H9 (cell line): ENCODE data around the gene ARMCX2. TPM values are rescaled to one million over a fixed set of nuclear protein-coding genes. Genes with fewer than 3 reads are reported as not detected.

Experiments used
- DNase-seq: peaks from one replicate; pipeline ENCODE4 v3.0.0-alpha.2; 2017
- H2AFZ ChIP-seq: one replicate; pipeline ENCODE4 v1.6.1; 2013; ENCODE audit warnings: mild to moderate bottlenecking, low read length, control low read depth, moderate library complexity
- H2AK5ac ChIP-seq: 2 replicates; pipeline ENCODE4 v1.6.1; 2013; ENCODE audit warnings: low read length, control low read depth, mixed read lengths; ENCODE audit not compliant: insufficient read length
- H2BK120ac ChIP-seq: one replicate; pipeline ENCODE4 v1.6.1; 2013; ENCODE audit warnings: low read depth, mild to moderate bottlenecking, low read length, control low read depth, inconsistent platforms; ENCODE audit not compliant: poor library complexity, severe bottlenecking
- H2BK12ac ChIP-seq: 2 replicates; pipeline ENCODE4 v1.6.1; 2013; ENCODE audit warnings: low read length, control low read depth, mixed read lengths, low read depth; ENCODE audit not compliant: insufficient read length
- H2BK15ac ChIP-seq: 2 replicates; pipeline ENCODE4 v1.6.1; 2013; ENCODE audit warnings: low read depth, low read length, control low read depth
- H2BK20ac ChIP-seq: one replicate; pipeline ENCODE4 v1.6.1; 2013; ENCODE audit warnings: low read depth, mild to moderate bottlenecking, low read length, control low read depth, inconsistent platforms; ENCODE audit not compliant: poor library complexity, severe bottlenecking
- H2BK5ac ChIP-seq: 2 replicates; pipeline ENCODE4 v1.6.1; 2013; ENCODE audit warnings: low read length, control low read depth, mixed read lengths; ENCODE audit not compliant: insufficient read length
- H3K14ac ChIP-seq: 2 replicates; pipeline ENCODE4 v1.6.1; 2013; ENCODE audit warnings: low read length, control low read depth; ENCODE audit not compliant: insufficient read depth
- H3K18ac ChIP-seq: 2 replicates; pipeline ENCODE4 v1.6.1; 2013; ENCODE audit warnings: low read depth, mild to moderate bottlenecking, mixed read lengths, low read length, control low read depth; ENCODE audit not compliant: insufficient read length
- H3K23ac ChIP-seq: 2 replicates; pipeline ENCODE4 v1.6.1; 2013; ENCODE audit warnings: low read length, control low read depth, mixed read lengths, low read depth; ENCODE audit not compliant: insufficient read length
- H3K23me2 ChIP-seq: 2 replicates; pipeline ENCODE4 v1.6.1; 2013; ENCODE audit warnings: low read depth, mild to moderate bottlenecking, mixed read lengths, low read length, control low read depth; ENCODE audit not compliant: insufficient read length, poor library complexity, severe bottlenecking
- H3K27ac ChIP-seq: 2 replicates; pipeline ENCODE4 v1.5.1; 2013; ENCODE audit warnings: low read length, control low read depth, mixed read lengths, low read depth; ENCODE audit not compliant: insufficient read length
- H3K27me3 ChIP-seq: 2 replicates; pipeline ENCODE4 v1.6.1; 2013; ENCODE audit warnings: low read length, control low read depth, inconsistent platforms; ENCODE audit not compliant: insufficient read depth
- H3K4ac ChIP-seq: 2 replicates; pipeline ENCODE4 v1.6.1; 2013; ENCODE audit warnings: low read depth, mild to moderate bottlenecking, control low read depth, inconsistent platforms, low read length, moderate library complexity
- H3K4me1 ChIP-seq: 2 replicates; pipeline ENCODE4 v1.6.1; 2013; ENCODE audit warnings: low read length, control low read depth, inconsistent platforms; ENCODE audit not compliant: insufficient read depth
- H3K4me2 ChIP-seq: 2 replicates; pipeline ENCODE4 v1.6.1; 2013; ENCODE audit warnings: low read length, control low read depth, mixed read lengths; ENCODE audit not compliant: insufficient read length, insufficient read depth
- H3K56ac ChIP-seq: 2 replicates; pipeline ENCODE4 v1.6.1; 2013; ENCODE audit warnings: low read depth, mild to moderate bottlenecking, mixed read lengths, low read length, control low read depth; ENCODE audit not compliant: insufficient read length
- H3K79me1 ChIP-seq: 2 replicates; pipeline ENCODE4 v1.6.1; 2013; ENCODE audit warnings: low read depth, mild to moderate bottlenecking, moderate library complexity, low read length, control low read depth, inconsistent platforms; ENCODE audit not compliant: insufficient read depth, poor library complexity, severe bottlenecking
- H3K79me2 ChIP-seq: 2 replicates; pipeline ENCODE4 v1.6.1; 2013; ENCODE audit warnings: low read length, control low read depth, inconsistent platforms; ENCODE audit not compliant: insufficient read depth
- H3K9ac ChIP-seq: 2 replicates; pipeline ENCODE4 v1.6.1; 2013; ENCODE audit warnings: low read length, control low read depth, mixed read lengths; ENCODE audit not compliant: insufficient read length; ENCODE audit errors: extremely low read depth
- H3K9me3 ChIP-seq: one replicate; pipeline ENCODE4 v1.6.1; 2013; ENCODE audit warnings: low read depth, low read length, inconsistent platforms; ENCODE audit not compliant: control insufficient read depth
- H3T11ph ChIP-seq: one replicate; pipeline ENCODE4 v1.6.1; 2013; ENCODE audit warnings: mild to moderate bottlenecking, low read length, control low read depth, inconsistent platforms
- H4K20me1 ChIP-seq: one replicate; pipeline ENCODE4 v1.6.1; 2013; ENCODE audit not compliant: control insufficient read depth, insufficient read length, insufficient read depth
- H4K5ac ChIP-seq: 2 replicates; pipeline ENCODE4 v1.6.1; 2013; ENCODE audit warnings: low read depth, mild to moderate bottlenecking, mixed read lengths, low read length, control low read depth; ENCODE audit not compliant: insufficient read length
- H4K8ac ChIP-seq: replicated peaks from 2 replicates; pipeline ENCODE4 v1.6.1; 2013; ENCODE audit warnings: low read length, control low read depth, mixed read lengths, low read depth; ENCODE audit not compliant: insufficient read length
- H4K91ac ChIP-seq: 2 replicates; pipeline ENCODE4 v1.6.1; 2013; ENCODE audit warnings: low read depth, mild to moderate bottlenecking, moderate library complexity, mixed read lengths, low read length, control low read depth; ENCODE audit not compliant: insufficient read length
- H3K27ac Mint-ChIP-seq, 3 experiments: 2 replicates in 2 of 3; 3 replicates in 1 of 3; pipeline ENCODE4 v1.8.0; 2020 to 2021; ENCODE audit warnings: mixed read lengths in 3 of 3, mild to moderate bottlenecking in 1 of 3, moderate library complexity in 1 of 3
- H3K27me3 Mint-ChIP-seq: 2 replicates; pipeline ENCODE4 v1.8.0; 2021; ENCODE audit warnings: low read depth, mild to moderate bottlenecking, moderate library complexity, mixed read lengths
- H3K36me3 Mint-ChIP-seq, 3 experiments: 2 replicates in 2 of 3; 3 replicates in 1 of 3; pipeline ENCODE4 v1.8.0; 2020 to 2021; ENCODE audit warnings: low read depth in 3 of 3, mixed read lengths in 3 of 3; ENCODE audit not compliant: insufficient read depth in 1 of 3
- H3K4me1 Mint-ChIP-seq, 2 experiments: 2 replicates each; pipeline ENCODE4 v1.8.0; 2020; ENCODE audit warnings: mixed read lengths in 2 of 2
- H3K4me3 Mint-ChIP-seq, 2 experiments: 2 replicates in 1 of 2; 3 replicates in 1 of 2; pipeline ENCODE4 v1.8.0; 2020 to 2021; ENCODE audit warnings: mild to moderate bottlenecking in 2 of 2, mixed read lengths in 2 of 2, moderate library complexity in 1 of 2
- H3K9me3 Mint-ChIP-seq, 2 experiments: 2 replicates in 1 of 2; 3 replicates in 1 of 2; pipeline ENCODE4 v1.8.0; 2020; ENCODE audit warnings: mild to moderate bottlenecking in 2 of 2, mixed read lengths in 2 of 2, moderate library complexity in 1 of 2
- CTCF ChIP-seq: fragments of 200-600 bp; sonication (generic); conservative IDR thresholded peaks from 3 replicates; pipeline ENCODE4 v1.8.0; 2021; ENCODE audit warnings: antibody characterized with exemption, mild to moderate bottlenecking
- WGBS: extraction: QIAGEN DNeasy Blood & Tissue Kit; methylation state at CpG from one replicate; pipeline ENCODE4 v1.1.7; 2013; ENCODE audit warnings: missing lambda C conversion rate, low lambda C conversion rate, mixed read lengths; ENCODE audit not compliant: insufficient read length; ENCODE audit errors: extremely low coverage; 5-methylcytosine and 5-hydroxymethylcytosine counted together
- total RNA-seq: library from RNA; stranded (reverse); gene quantifications from 2 replicates; pipeline ENCODE4 v1.2.1, GENCODE V29; 2021

Gene ARMCX2
- total RNA-seq, 1 experiment from 2014 or later, result 108 TPM

- Histone ChIP-seq H4K91ac (no peak overlapping the region), H3K23ac (no peak overlapping the region), H3K56ac (no peak overlapping the region), H3K23me2 (no peaks in the 10 kb centered on the region), H4K8ac (no peak overlapping the region), H2BK120ac (no peak overlapping the region), H2BK20ac (no peak overlapping the region), H3K9me3 (peaks cover 18% of the 10 kb centered on the region), H2AFZ (no peak overlapping the region), H3K79me2 (no peaks in the 10 kb centered on the region), H2BK15ac (no peak overlapping the region), H2BK5ac (no peak overlapping the region), H3K27me3 (no peaks in the 10 kb centered on the region), H3K14ac (no peak overlapping the region), H3K4ac (no peak overlapping the region), H3K9ac (no peak overlapping the region), H3K4me1 (no peaks in the 10 kb centered on the region), H4K5ac (no peak overlapping the region), H3K4me2 (no peak overlapping the region), H3T11ph (no peak overlapping the region), H3K27ac (no peak overlapping the region), H2AK5ac (no peak overlapping the region), H2BK12ac (no peak overlapping the region), H3K18ac (no peak overlapping the region), H4K20me1 (no peaks in the 10 kb centered on the region), H3K79me1 (no peaks in the 10 kb centered on the region)
- Mint-ChIP-seq H3K27ac (no peak overlapping the region), H3K9me3 (peaks cover 40 to 55% of the 10 kb centered on the region in 2 experiments), H3K4me3 (no peak overlapping the region), H3K36me3 (no peaks in the 10 kb centered on the region), H3K27me3 (no peaks in the 10 kb centered on the region), H3K4me1 (no peaks in the 10 kb centered on the region)
- WGBS, result no CpG with 5 or more reads among the region's 1 CpG
- no peak for DNase-seq
- no peak for TF ChIP-seq CTCF
These were observed 53.9 kb downstream of the ARMCX2 start for GRCh38 chrX:101605728-101606127.

Other genes with a start within 250 kb of the ARMCX2 start
- 17.0 and 17.3 TPM in 2 replicates for gene ARMCX4, start 174.4 kb downstream of the ARMCX2 start, total RNA-seq
- gene ARMCX1, start 109.3 kb downstream of the ARMCX2 start, total RNA-seq, result 20.2 and 22.4 TPM in 2 replicates
- gene ARMCX6, start 41.9 kb downstream of the ARMCX2 start, total RNA-seq, result 47.8 and 48.6 TPM in 2 replicates
- 18.5 and 19.4 TPM in 2 replicates for gene ARMCX3, start 36.7 kb downstream of the ARMCX2 start, total RNA-seq